Measurements from ENCODE around the gene MAML2.

MAML2 gene

GRCh38 chr11:96149743-96150555 is 193.0 kb downstream of the MAML2 start:
- no peak for DNase-seq

GRCh38 chr11:96147906-96148486 is 195.0 kb downstream of the MAML2 start:
- no peak for DNase-seq

GRCh38 chr11:96147186-96147585 is 195.8 kb downstream of the MAML2 start:
- DNase-seq: no peak

- no peak for DNase-seq
Measured at GRCh38 chr11:96146765-96147164, 196.2 kb downstream of the MAML2 start.

- no peak for DNase-seq
Measured at GRCh38 chr11:96145163-96145585, 197.8 kb downstream of the MAML2 start.

GRCh38 chr11:96144553-96144952 is 198.4 kb downstream of the MAML2 start:
- DNase-seq: no peak

GRCh38 chr11:96143041-96143521 is 199.9 kb downstream of the MAML2 start:
- no peak for DNase-seq

GRCh38 chr11:96141626-96142025 is 201.4 kb downstream of the MAML2 start:
- DNase-seq: no peak

GRCh38 chr11:96139691-96140090 is 203.3 kb downstream of the MAML2 start:
- no peak for DNase-seq

GRCh38 chr11:96137373-96137772 is 205.6 kb downstream of the MAML2 start:
- no peak for DNase-seq

GRCh38 chr11:96136613-96137298 is 206.2 kb downstream of the MAML2 start:
- no peak for DNase-seq

- no peak for DNase-seq
Measured at GRCh38 chr11:96134602-96135001, 208.4 kb downstream of the MAML2 start.

- DNase-seq: no peak
Measured at GRCh38 chr11:96132437-96132836, 210.6 kb downstream of the MAML2 start.

- DNase-seq: no peak
Measured at GRCh38 chr11:96130061-96130620, 212.9 kb downstream of the MAML2 start.

GRCh38 chr11:96127596-96127959 is 215.4 kb downstream of the MAML2 start:
- no peak for DNase-seq

- no peak for DNase-seq
Measured at GRCh38 chr11:96126917-96127595, 215.9 kb downstream of the MAML2 start.

GRCh38 chr11:96125400-96125799 is 217.6 kb downstream of the MAML2 start:
- no peak for DNase-seq

GRCh38 chr11:96124155-96124554 is 218.8 kb downstream of the MAML2 start:
- no peak for DNase-seq

GRCh38 chr11:96123301-96123700 is 219.7 kb downstream of the MAML2 start:
- DNase-seq: no peak

GRCh38 chr11:96122601-96123074 is 220.4 kb downstream of the MAML2 start:
- no peak for DNase-seq

- no peak for DNase-seq
Measured at GRCh38 chr11:96119211-96119610, 223.8 kb downstream of the MAML2 start.

GRCh38 chr11:96116376-96116775 is 226.6 kb downstream of the MAML2 start:
- no peak for DNase-seq
